HCT116 (cell line): ENCODE results near the gene N4BP3. TPM values are rescaled to one million over a fixed set of nuclear protein-coding genes. Genes with fewer than 3 reads are reported as not detected.

Experiments used
- ATAC-seq: fragments of 200-7000 bp; cut with Tn5 transposase; 2 replicates; pipeline ENCODE4 v1.9.1; 2020; ENCODE audit warnings: mild to moderate bottlenecking, moderate library complexity
- BruUV-seq: library from RNA; stranded (reverse); fragments of 400-500 nt; replicated peaks from 2 replicates; lab custom pipeline; 2021; lab: Mats Ljungman, UMichigan
- CTCF ChIA-PET: fragments of 300-600 bp; sonication (Branson Sonifier 250); formaldehyde crosslinking; loops from one replicate; lab custom pipeline; 2021; ENCODE audit warnings: antibody characterized with exemption; lab: Charles Lee
- POLR2A ChIA-PET: fragments of 300-600, 350-600 bp; sonication (Branson Sonifier 250); formaldehyde crosslinking; loops from one replicate; lab custom pipeline; 2021; ENCODE audit warnings: antibody characterized with exemption; lab: Charles Lee
- RAD21 ChIA-PET, 2 experiments: fragments of 300-600 bp; sonication (Branson Sonifier 250); formaldehyde crosslinking; loops; one replicate each; lab custom pipeline; 2023; ENCODE audit warnings: low total read pairs in 2 of 2; ENCODE audit not compliant: uncharacterized antibody in 2 of 2, unreplicated experiment in 2 of 2, low non-redundant PET in 1 of 2; lab: Charles Lee
- DNase-seq: peaks from one replicate; pipeline ENCODE4 v3.0.0-alpha.2; 2010; ENCODE audit warnings: low read depth, low spot score
- H2AFZ ChIP-seq: fragments of 200-600 bp; shearing (Covaris generic), sonication (generic); 2 replicates; pipeline ENCODE4 v1.6.1; 2017; ENCODE audit warnings: low read depth, mixed run types, mixed read lengths, antibody characterized with exemption, low read length; ENCODE audit not compliant: poor library complexity, severe bottlenecking
- H3K27ac ChIP-seq: 2 replicates; pipeline ENCODE4 v1.5.1; 2012; ENCODE audit warnings: low read depth, low read length
- H3K27me3 ChIP-seq: fragments of 200-600 bp; sonication (generic); 2 replicates; pipeline ENCODE4 v1.6.1; 2016; ENCODE audit warnings: mixed run types, low read length, mixed read lengths; ENCODE audit not compliant: insufficient read depth
- H3K36me3 ChIP-seq, 2 experiments: fragments of 200-500 bp in 1 of 2; fragments of 200-600 bp in 1 of 2; sonication (Bioruptor generic) in 1 of 2; sonication (generic) in 1 of 2; 2 replicates each; pipeline versions ENCODE4 v1.5.1 to v1.6.1; 2014 to 2016; ENCODE audit warnings: low read length in 2 of 2, inconsistent platforms in 1 of 2, mixed read lengths in 1 of 2, mixed run types in 1 of 2; ENCODE audit not compliant: insufficient read depth in 2 of 2, control insufficient read depth in 1 of 2
- H3K4me1 ChIP-seq, 2 experiments: fragments of 200-600 bp in 1 of 2; sonication (generic) in 1 of 2; 2 replicates each; pipeline versions ENCODE4 v1.5.1 to v1.6.1; 2012 to 2017; ENCODE audit warnings: low read length in 2 of 2, inconsistent platforms in 1 of 2, mild to moderate bottlenecking in 1 of 2, mixed read lengths in 1 of 2, mixed run types in 1 of 2, moderate library complexity in 1 of 2; ENCODE audit not compliant: insufficient read depth in 2 of 2, control insufficient read depth in 1 of 2
- H3K4me2 ChIP-seq: fragments of 200-600 bp; sonication (generic); 2 replicates; pipeline ENCODE4 v1.6.1; 2017; ENCODE audit warnings: mixed run types, low read length, mixed read lengths
- H3K4me3 ChIP-seq, 2 experiments: fragments of 200-600 bp in 1 of 2; sonication (generic) in 1 of 2; replicated peaks in 1 of 2; 2 replicates each; pipeline ENCODE4 v1.5.1; 2011 to 2016; ENCODE audit warnings: low read length in 2 of 2, control low read depth in 1 of 2, low read depth in 1 of 2, mild to moderate bottlenecking in 1 of 2, mixed read lengths in 1 of 2, mixed run types in 1 of 2
- H3K79me2 ChIP-seq: fragments of 200-600 bp; sonication (generic); 2 replicates; pipeline ENCODE4 v1.6.1; 2017; ENCODE audit warnings: mild to moderate bottlenecking, mixed run types, low read length, moderate library complexity, mixed read lengths; ENCODE audit not compliant: insufficient read depth
- H3K9ac ChIP-seq: fragments of 200-600 bp; sonication (generic); 2 replicates; pipeline ENCODE4 v1.6.1; 2016; ENCODE audit warnings: low read length, mixed read lengths
- H3K9me2 ChIP-seq: fragments of 200-600 bp; sonication (generic), shearing (Covaris generic); 2 replicates; pipeline ENCODE4 v1.6.1; 2017; ENCODE audit warnings: mixed run types, mild to moderate bottlenecking, moderate library complexity; ENCODE audit not compliant: insufficient read depth
- H3K9me3 ChIP-seq, 2 experiments: fragments of 200-500 bp in 1 of 2; fragments of 200-600 bp in 1 of 2; sonication (Bioruptor generic) in 1 of 2; sonication (generic) in 1 of 2; 2 replicates each; pipeline ENCODE4 v1.6.1; 2014 to 2017; ENCODE audit warnings: low read length in 2 of 2, mixed read lengths in 2 of 2, inconsistent platforms in 1 of 2, low read depth in 1 of 2, mild to moderate bottlenecking in 1 of 2, mixed run types in 1 of 2, moderate library complexity in 1 of 2; ENCODE audit not compliant: control insufficient read depth in 1 of 2, insufficient read depth in 1 of 2
- H4K20me1 ChIP-seq: fragments of 200-600 bp; sonication (generic), shearing (Covaris generic); 2 replicates; pipeline ENCODE4 v1.6.1; 2017; ENCODE audit warnings: mixed run types, mild to moderate bottlenecking, moderate library complexity; ENCODE audit not compliant: insufficient read depth
- CBX3 ChIP-seq: IDR thresholded peaks from 2 replicates; pipeline ENCODE4 v1.6.1; 2012; ENCODE audit warnings: low read depth
- CEBPB ChIP-seq: IDR thresholded peaks from 2 replicates; pipeline ENCODE4 v1.6.1; 2012; ENCODE audit warnings: low read depth
- EGR1 ChIP-seq: IDR thresholded peaks from 2 replicates; pipeline ENCODE4 v1.6.1; 2012; ENCODE audit warnings: low read depth
- ELF1 ChIP-seq: IDR thresholded peaks from 2 replicates; pipeline ENCODE4 v1.6.1; 2012; ENCODE audit warnings: low read depth, borderline replicate concordance
- EZH2phosphoT487 ChIP-seq: fragments of 200-600 bp; IDR thresholded peaks from 2 replicates; pipeline ENCODE4 v1.6.1; 2018; ENCODE audit warnings: antibody characterized with exemption, borderline replicate concordance
- JUND ChIP-seq: IDR thresholded peaks from 2 replicates; pipeline ENCODE4 v1.6.1; 2012
- POLR2A ChIP-seq: IDR thresholded peaks from 2 replicates; pipeline ENCODE4 v1.7.0; 2011; ENCODE audit warnings: borderline replicate concordance; ENCODE audit not compliant: insufficient read depth, insufficient read length; ENCODE audit errors: extremely low read depth
- RAD21 ChIP-seq: IDR thresholded peaks from 2 replicates; pipeline ENCODE4 v1.6.1; 2012; ENCODE audit warnings: low read depth, mild to moderate bottlenecking
- SIN3A ChIP-seq: IDR thresholded peaks from 2 replicates; pipeline ENCODE4 v1.6.1; 2012; ENCODE audit warnings: low read depth
- SP1 ChIP-seq: IDR thresholded peaks from 2 replicates; pipeline ENCODE4 v1.6.1; 2012; ENCODE audit warnings: low read depth
- SRF ChIP-seq: IDR thresholded peaks from 2 replicates; pipeline ENCODE4 v1.6.1; 2012; ENCODE audit warnings: low read depth
- TCF7L2 ChIP-seq: IDR thresholded peaks from 2 replicates; pipeline ENCODE4 v1.7.0; 2011; ENCODE audit warnings: borderline replicate concordance, inconsistent platforms; ENCODE audit not compliant: insufficient read depth, insufficient read length; ENCODE audit errors: extremely low read depth
- YY1 ChIP-seq: IDR thresholded peaks from 2 replicates; pipeline ENCODE4 v1.6.1; 2011; ENCODE audit warnings: low read length, low read depth, moderate library complexity, mild to moderate bottlenecking; ENCODE audit not compliant: insufficient replicate concordance; ENCODE audit errors: extremely low read depth
- intact Hi-C: fragments of 100-400 bp; cut with micrococcal nuclease; formaldehyde crosslinking; loops from 2 replicates; pipeline ENCODE4 v1.10.0; 2022
- total RNA-seq: library from RNA; stranded (reverse); gene quantifications from one replicate; pipeline ENCODE4 v1.2.1, GENCODE V29; 2021; ENCODE audit not compliant: unreplicated experiment
- TF ChIP-seq, protein P1 (sequence below): IDR thresholded peaks from 2 replicates; pipeline ENCODE4 v1.6.1; 2011; ENCODE audit warnings: mild to moderate bottlenecking, low read length, moderate library complexity; ENCODE audit not compliant: insufficient replicate concordance; ENCODE audit errors: extremely low read depth
- TF ChIP-seq, protein P2 (sequence below), 3 experiments: fragments of 200-600 bp in 1 of 3; sonication (generic) in 1 of 3; IDR thresholded peaks in 2 of 3; conservative IDR thresholded peaks in 1 of 3; 2 replicates each; pipeline ENCODE4 v1.5.1; 2012 to 2017; ENCODE audit warnings: low read depth in 2 of 3, low read length in 2 of 3, antibody characterized with exemption in 1 of 3, borderline replicate concordance in 1 of 3, control low read depth in 1 of 3, mild to moderate bottlenecking in 1 of 3, mixed read lengths in 1 of 3, mixed run types in 1 of 3, moderate library complexity in 1 of 3; ENCODE audit not compliant: insufficient read depth in 1 of 3
- TF ChIP-seq, protein P3 (sequence below): IDR thresholded peaks from 2 replicates; pipeline ENCODE4 v1.6.1; 2012
- TF ChIP-seq, protein P4 (sequence below): IDR thresholded peaks from 2 replicates; pipeline ENCODE4 v1.6.1; 2012

Gene N4BP3
- total RNA-seq, 1 experiment from 2014 or later = 5.2 TPM

DNA sequence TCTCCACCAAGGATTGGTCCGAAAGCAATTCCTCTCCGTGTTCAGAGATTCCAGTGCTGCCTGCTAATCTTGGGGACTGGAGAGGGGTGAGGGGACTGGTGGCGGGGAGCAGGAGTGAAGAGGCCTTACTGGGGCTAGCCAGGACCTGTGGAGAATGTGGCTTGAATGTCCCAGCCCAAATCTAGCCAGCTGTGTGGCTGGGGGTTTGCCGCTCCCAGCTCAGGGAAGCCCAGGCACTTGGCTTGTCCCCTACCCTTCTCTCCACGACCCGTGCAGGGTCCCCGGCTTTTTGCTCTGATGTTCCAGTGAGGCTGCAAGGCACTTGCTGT lies 2.4 kb downstream of the N4BP3 start:
- ChIA-PET POLR2A (no interaction called here), RAD21 (interaction anchor here in 1 of 2 experiments (0.6 kb wide), 1 partner anchor 40 kb away, joined by 4 read pairs; no protein-coding TSS in a partner anchor)
- no peaks in the 10 kb centered on the region for H3K36me3 ChIP-seq
- BruUV-seq = no TSS peak
- no peaks in the 10 kb centered on the region for H4K20me1 ChIP-seq
- H3K9me3 ChIP-seq = no peaks in the 10 kb centered on the region
- H3K79me2 ChIP-seq = peaks cover 13% of the 10 kb centered on the region; the same call in 1 of the 2 replicates
- H3K4me2 ChIP-seq = no peak overlapping the region
- ATAC-seq (no peak), DNase-seq (no peak)
- H3K27me3 ChIP-seq = no peaks in the 10 kb centered on the region
- no peak overlapping the region for H3K27ac ChIP-seq
- H3K9me2 ChIP-seq = no peaks in the 10 kb centered on the region
- no peak for TF ChIP-seq POLR2A
- TF ChIP-seq, protein P1, sequence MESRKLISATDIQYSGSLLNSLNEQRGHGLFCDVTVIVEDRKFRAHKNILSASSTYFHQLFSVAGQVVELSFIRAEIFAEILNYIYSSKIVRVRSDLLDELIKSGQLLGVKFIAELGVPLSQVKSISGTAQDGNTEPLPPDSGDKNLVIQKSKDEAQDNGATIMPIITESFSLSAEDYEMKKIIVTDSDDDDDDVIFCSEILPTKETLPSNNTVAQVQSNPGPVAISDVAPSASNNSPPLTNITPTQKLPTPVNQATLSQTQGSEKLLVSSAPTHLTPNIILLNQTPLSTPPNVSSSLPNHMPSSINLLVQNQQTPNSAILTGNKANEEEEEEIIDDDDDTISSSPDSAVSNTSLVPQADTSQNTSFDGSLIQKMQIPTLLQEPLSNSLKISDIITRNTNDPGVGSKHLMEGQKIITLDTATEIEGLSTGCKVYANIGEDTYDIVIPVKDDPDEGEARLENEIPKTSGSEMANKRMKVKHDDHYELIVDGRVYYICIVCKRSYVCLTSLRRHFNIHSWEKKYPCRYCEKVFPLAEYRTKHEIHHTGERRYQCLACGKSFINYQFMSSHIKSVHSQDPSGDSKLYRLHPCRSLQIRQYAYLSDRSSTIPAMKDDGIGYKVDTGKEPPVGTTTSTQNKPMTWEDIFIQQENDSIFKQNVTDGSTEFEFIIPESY = no peak
- no peak for TF ChIP-seq TCF7L2
- no peak for TF ChIP-seq SIN3A
- TF ChIP-seq, protein P2, sequence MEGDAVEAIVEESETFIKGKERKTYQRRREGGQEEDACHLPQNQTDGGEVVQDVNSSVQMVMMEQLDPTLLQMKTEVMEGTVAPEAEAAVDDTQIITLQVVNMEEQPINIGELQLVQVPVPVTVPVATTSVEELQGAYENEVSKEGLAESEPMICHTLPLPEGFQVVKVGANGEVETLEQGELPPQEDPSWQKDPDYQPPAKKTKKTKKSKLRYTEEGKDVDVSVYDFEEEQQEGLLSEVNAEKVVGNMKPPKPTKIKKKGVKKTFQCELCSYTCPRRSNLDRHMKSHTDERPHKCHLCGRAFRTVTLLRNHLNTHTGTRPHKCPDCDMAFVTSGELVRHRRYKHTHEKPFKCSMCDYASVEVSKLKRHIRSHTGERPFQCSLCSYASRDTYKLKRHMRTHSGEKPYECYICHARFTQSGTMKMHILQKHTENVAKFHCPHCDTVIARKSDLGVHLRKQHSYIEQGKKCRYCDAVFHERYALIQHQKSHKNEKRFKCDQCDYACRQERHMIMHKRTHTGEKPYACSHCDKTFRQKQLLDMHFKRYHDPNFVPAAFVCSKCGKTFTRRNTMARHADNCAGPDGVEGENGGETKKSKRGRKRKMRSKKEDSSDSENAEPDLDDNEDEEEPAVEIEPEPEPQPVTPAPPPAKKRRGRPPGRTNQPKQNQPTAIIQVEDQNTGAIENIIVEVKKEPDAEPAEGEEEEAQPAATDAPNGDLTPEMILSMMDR (IDR thresholded peaks at IDR 0.05 in 2 of 3, conservative IDR thresholded peaks at IDR 0.05 in 1 of 3; ENCODE audit: borderline replicate concordance in 1 of 3, insufficient read depth in 1 of 3, low read depth in 2 of 3, low read length in 2 of 3) = no peak
- no peak for TF ChIP-seq SRF
- TF ChIP-seq EZH2phosphoT487 = no peak
- TF ChIP-seq, protein P3, sequence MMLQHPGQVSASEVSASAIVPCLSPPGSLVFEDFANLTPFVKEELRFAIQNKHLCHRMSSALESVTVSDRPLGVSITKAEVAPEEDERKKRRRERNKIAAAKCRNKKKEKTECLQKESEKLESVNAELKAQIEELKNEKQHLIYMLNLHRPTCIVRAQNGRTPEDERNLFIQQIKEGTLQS = no peak
- no peak for TF ChIP-seq CEBPB
- no peak for TF ChIP-seq SP1
- TF ChIP-seq, protein P4, sequence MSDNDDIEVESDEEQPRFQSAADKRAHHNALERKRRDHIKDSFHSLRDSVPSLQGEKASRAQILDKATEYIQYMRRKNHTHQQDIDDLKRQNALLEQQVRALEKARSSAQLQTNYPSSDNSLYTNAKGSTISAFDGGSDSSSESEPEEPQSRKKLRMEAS = no peak
- TF ChIP-seq ELF1 = no peak
- TF ChIP-seq CBX3 = no peak
- TF ChIP-seq YY1 = no peak
- no peak for TF ChIP-seq RAD21
- TF ChIP-seq JUND = no peak
- no peak for TF ChIP-seq EGR1
- TF ChIP-seq, all 23 proteins: peak for 0
- no peak overlapping the region for H3K4me3 ChIP-seq
- H3K4me1 ChIP-seq = peaks cover 13 to 27% of the 10 kb centered on the region in 2 experiments
- H3K9ac ChIP-seq = no peak overlapping the region
- CTCF ChIA-PET = no interaction called here
- no peak overlapping the region for H2AFZ ChIP-seq
- intact Hi-C loops = no loop called here
